HepG2 (cell line): ENCODE results near the gene UHMK1. TPM values are rescaled to one million over a fixed set of nuclear protein-coding genes. Genes with fewer than 3 reads are reported as not detected.

Source experiments
- ATF7-NPFF ChIP-seq: sonication (generic); formaldehyde crosslinking; IDR thresholded peaks from 2 replicates; pipeline ENCODE4 v1.8.1; 2023; ENCODE audit warnings: mild to moderate bottlenecking, low read depth, missing genetic modification reagents, moderate library complexity
- KAT7 ChIP-seq: IDR thresholded peaks from 2 replicates; pipeline ENCODE4 v1.6.1; 2018; ENCODE audit warnings: borderline replicate concordance, missing compliant biosample characterization
- KDM3A ChIP-seq: IDR thresholded peaks from 2 replicates; pipeline ENCODE4 v1.6.1; 2018; ENCODE audit warnings: low read depth, missing compliant biosample characterization
- MTA1 ChIP-seq: sonication (generic); formaldehyde crosslinking; IDR thresholded peaks from 2 replicates; pipeline ENCODE4 v1.4.0; 2020; ENCODE audit warnings: missing genetic modification reagents, mild to moderate bottlenecking, borderline replicate concordance
- NKX3-1 ChIP-seq: sonication (generic); formaldehyde crosslinking; IDR thresholded peaks from 2 replicates; pipeline ENCODE4 v1.5.0; 2020; ENCODE audit warnings: missing genetic modification reagents
- RBM22 ChIP-seq: fragments of 200-400 bp; formaldehyde crosslinking; optimal IDR thresholded peaks from 2 replicates; pipeline ENCODE3; 2017; ENCODE audit warnings: mild to moderate bottlenecking, low read length, moderate library complexity
- REXO4 ChIP-seq: sonication (generic); formaldehyde crosslinking; IDR thresholded peaks from 2 replicates; pipeline ENCODE4 v1.8.0; 2022; ENCODE audit warnings: missing genetic modification reagents, mild to moderate bottlenecking, borderline replicate concordance
- TP53 ChIP-seq: sonication (generic); formaldehyde crosslinking; conservative IDR thresholded peaks from 2 replicates; pipeline ENCODE4 v1.4.0; 2020; ENCODE audit warnings: missing genetic modification reagents
- ZC3H4 ChIP-seq: sonication (generic); formaldehyde crosslinking; IDR thresholded peaks from 2 replicates; pipeline ENCODE4 v1.4.0; 2020; ENCODE audit warnings: missing genetic modification reagents, borderline replicate concordance
- ZFP1 ChIP-seq: IDR thresholded peaks from 2 replicates; pipeline ENCODE4 v1.6.1; 2016
- ZNF567 ChIP-seq: sonication (generic); formaldehyde crosslinking; IDR thresholded peaks from 2 replicates; pipeline ENCODE4 v1.8.1; 2023; ENCODE audit warnings: mild to moderate bottlenecking, missing genetic modification reagents, borderline replicate concordance
- ZNF646 ChIP-seq: sonication (generic); formaldehyde crosslinking; IDR thresholded peaks from 2 replicates; pipeline ENCODE4 v1.9.0; 2021; ENCODE audit warnings: mild to moderate bottlenecking, missing genetic modification reagents
- ZNF670 ChIP-seq: sonication (generic); formaldehyde crosslinking; IDR thresholded peaks from 2 replicates; pipeline ENCODE4 v1.8.0; 2022; ENCODE audit warnings: mild to moderate bottlenecking, missing genetic modification reagents, borderline replicate concordance
- ZNF788 ChIP-seq: sonication (generic); formaldehyde crosslinking; IDR thresholded peaks from 2 replicates; pipeline ENCODE4 v1.5.0; 2020; ENCODE audit warnings: mild to moderate bottlenecking, missing genetic modification reagents, borderline replicate concordance
- polyA plus RNA-seq, 8 experiments: library from polyadenylated mRNA; depleted of rRNA in 3 of 8; stranded (reverse) in 7 of 8; unstranded in 1 of 8; fragments of >200 nt; fragmentation: Illumina TruSeq in 4 of 8; extraction: Trizol in 4 of 8; gene quantifications; 2 replicates each; pipeline versions ENCODE4 v1.2.1 to v1.2.3, GENCODE V29; 2011 to 2016; ENCODE audit warnings: low read depth in 4 of 8, missing spikeins in 1 of 8, mixed read lengths in 1 of 8; ENCODE audit not compliant: insufficient read depth in 1 of 8
- total RNA-seq, 5 experiments: library from RNA; depleted of rRNA; stranded (reverse); fragments of >200 nt; fragmentation: Illumina TruSeq; extraction: Trizol; gene quantifications; 2 replicates each; pipeline ENCODE4 v1.2.3, GENCODE V29; 2016; ENCODE audit warnings: low read depth in 1 of 5
- TF ChIP-seq, protein P1 (sequence below): IDR thresholded peaks from 2 replicates; pipeline ENCODE4 v1.6.1; 2016; ENCODE audit warnings: control low read depth
- TF ChIP-seq, protein P2 (sequence below): sonication (generic); formaldehyde crosslinking; IDR thresholded peaks from 2 replicates; pipeline ENCODE4 v1.4.0; 2020; ENCODE audit warnings: mild to moderate bottlenecking, missing genetic modification reagents, borderline replicate concordance

UHMK1 gene
- total and polyA plus RNA-seq, 2 of the 13 experiments (the other 11 are each of a cell fraction or from before 2014, with no cell fraction given), result 12.9 to 20.0 TPM

GRCh38 chr1:162561616-162562469 lies 64.2 kb downstream of the UHMK1 start, which contains the start of gene UAP1 (continued):
- TF ChIP-seq TP53 (CRISPR knock-in tag), result no peak; the same call in 1 of the 2 replicates
- TF ChIP-seq ATF7-NPFF (CRISPR knock-in tag), result peak; percentile 71; the same call in 1 of the 2 replicates
- TF ChIP-seq RBM22, result no peak
- no peak for TF ChIP-seq KDM3A (CRISPR knock-in tag)
- TF ChIP-seq ZNF646 (CRISPR knock-in tag), result peak; percentile 63; the same call in 1 of the 2 replicates
- TF ChIP-seq, protein P1, sequence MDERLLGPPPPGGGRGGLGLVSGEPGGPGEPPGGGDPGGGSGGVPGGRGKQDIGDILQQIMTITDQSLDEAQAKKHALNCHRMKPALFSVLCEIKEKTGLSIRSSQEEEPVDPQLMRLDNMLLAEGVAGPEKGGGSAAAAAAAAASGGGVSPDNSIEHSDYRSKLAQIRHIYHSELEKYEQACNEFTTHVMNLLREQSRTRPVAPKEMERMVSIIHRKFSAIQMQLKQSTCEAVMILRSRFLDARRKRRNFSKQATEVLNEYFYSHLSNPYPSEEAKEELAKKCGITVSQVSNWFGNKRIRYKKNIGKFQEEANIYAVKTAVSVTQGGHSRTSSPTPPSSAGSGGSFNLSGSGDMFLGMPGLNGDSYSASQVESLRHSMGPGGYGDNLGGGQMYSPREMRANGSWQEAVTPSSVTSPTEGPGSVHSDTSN, result no peak
- no peak for TF ChIP-seq ZNF788 (CRISPR knock-in tag)
- 0 out of 2 replicates have a peak, but pooled peaks have one; percentile 54 for TF ChIP-seq NKX3-1 (CRISPR knock-in tag)
- TF ChIP-seq, protein P2, sequence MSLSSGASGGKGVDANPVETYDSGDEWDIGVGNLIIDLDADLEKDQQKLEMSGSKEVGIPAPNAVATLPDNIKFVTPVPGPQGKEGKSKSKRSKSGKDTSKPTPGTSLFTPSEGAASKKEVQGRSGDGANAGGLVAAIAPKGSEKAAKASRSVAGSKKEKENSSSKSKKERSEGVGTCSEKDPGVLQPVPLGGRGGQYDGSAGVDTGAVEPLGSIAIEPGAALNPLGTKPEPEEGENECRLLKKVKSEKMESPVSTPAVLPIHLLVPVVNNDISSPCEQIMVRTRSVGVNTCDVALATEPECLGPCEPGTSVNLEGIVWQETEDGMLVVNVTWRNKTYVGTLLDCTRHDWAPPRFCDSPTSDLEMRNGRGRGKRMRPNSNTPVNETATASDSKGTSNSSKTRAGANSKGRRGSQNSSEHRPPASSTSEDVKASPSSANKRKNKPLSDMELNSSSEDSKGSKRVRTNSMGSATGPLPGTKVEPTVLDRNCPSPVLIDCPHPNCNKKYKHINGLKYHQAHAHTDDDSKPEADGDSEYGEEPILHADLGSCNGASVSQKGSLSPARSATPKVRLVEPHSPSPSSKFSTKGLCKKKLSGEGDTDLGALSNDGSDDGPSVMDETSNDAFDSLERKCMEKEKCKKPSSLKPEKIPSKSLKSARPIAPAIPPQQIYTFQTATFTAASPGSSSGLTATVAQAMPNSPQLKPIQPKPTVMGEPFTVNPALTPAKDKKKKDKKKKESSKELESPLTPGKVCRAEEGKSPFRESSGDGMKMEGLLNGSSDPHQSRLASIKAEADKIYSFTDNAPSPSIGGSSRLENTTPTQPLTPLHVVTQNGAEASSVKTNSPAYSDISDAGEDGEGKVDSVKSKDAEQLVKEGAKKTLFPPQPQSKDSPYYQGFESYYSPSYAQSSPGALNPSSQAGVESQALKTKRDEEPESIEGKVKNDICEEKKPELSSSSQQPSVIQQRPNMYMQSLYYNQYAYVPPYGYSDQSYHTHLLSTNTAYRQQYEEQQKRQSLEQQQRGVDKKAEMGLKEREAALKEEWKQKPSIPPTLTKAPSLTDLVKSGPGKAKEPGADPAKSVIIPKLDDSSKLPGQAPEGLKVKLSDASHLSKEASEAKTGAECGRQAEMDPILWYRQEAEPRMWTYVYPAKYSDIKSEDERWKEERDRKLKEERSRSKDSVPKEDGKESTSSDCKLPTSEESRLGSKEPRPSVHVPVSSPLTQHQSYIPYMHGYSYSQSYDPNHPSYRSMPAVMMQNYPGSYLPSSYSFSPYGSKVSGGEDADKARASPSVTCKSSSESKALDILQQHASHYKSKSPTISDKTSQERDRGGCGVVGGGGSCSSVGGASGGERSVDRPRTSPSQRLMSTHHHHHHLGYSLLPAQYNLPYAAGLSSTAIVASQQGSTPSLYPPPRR, result no peak
- no peak for TF ChIP-seq ZNF567 (CRISPR knock-in tag)
- peak; percentile 79; the same call in 1 of the 2 replicates for TF ChIP-seq MTA1 (CRISPR knock-in tag)
- no peak for TF ChIP-seq ZFP1
- no peak for TF ChIP-seq REXO4 (CRISPR knock-in tag)
- TF ChIP-seq ZC3H4, result no peak
- TF ChIP-seq ZNF670 (CRISPR knock-in tag), result no peak; the same call in 1 of the 2 replicates
- TF ChIP-seq KAT7 (CRISPR knock-in tag), result no peak
